Lower leg skin (tissue), 4 donors: ENCODE results near the gene SPTLC2. TPM values are rescaled to one million over a fixed set of nuclear protein-coding genes. Genes with fewer than 3 reads are reported as not detected.

Source experiments
- DNase-seq, 2 donors: peaks; one replicate each; pipeline ENCODE4 v3.0.0-alpha.2; 2019; ENCODE audit warnings: low spot score in 2 of 2
- H3K4me3 ChIP-seq: fragments of 200-600 bp; sonication (generic); 2 replicates; pipeline ENCODE4 v1.5.1; 2017; ENCODE audit warnings: mild to moderate bottlenecking, low read depth; ENCODE audit not compliant: poor library complexity, severe bottlenecking
- POLR2A ChIP-seq, 2 donors: fragments of 450-650 bp; IDR thresholded peaks; one replicate each; pipeline ENCODE4 v1.6.1; 2016 to 2017; ENCODE audit warnings: antibody characterized with exemption in 2 of 2, mild to moderate bottlenecking in 1 of 2, moderate library complexity in 1 of 2
- WGBS, 2 donors: methylation state at CpG; one replicate each; pipeline ENCODE4 v1.1.5; 2018; 5-methylcytosine and 5-hydroxymethylcytosine counted together
- intact Hi-C: fragments of 100-400 bp; cut with DNase I; formaldehyde crosslinking; loops from one replicate; pipeline ENCODE4 v1.15.0; 2023; ENCODE audit warnings: low total_unique reads
- total RNA-seq, 4 donors: library from RNA; depleted of rRNA; stranded (reverse); fragments of >200 nt; gene quantifications; one replicate each; pipeline ENCODE4 v1.1.0, GENCODE V29; 2016
- TF ChIP-seq, protein P1 (sequence below), 3 donors: fragments of 450-650 bp; IDR thresholded peaks; one replicate each; pipeline ENCODE4 v1.5.1; 2016; ENCODE audit warnings: antibody characterized with exemption in 3 of 3, mild to moderate bottlenecking in 3 of 3, moderate library complexity in 2 of 3

The SPTLC2 gene
- total RNA-seq, 4 donors from 2014 or later: 18.4 to 31.8 (median 22.1) TPM

GRCh38 chr14:77654001-77654441, 37.6 kb upstream of the SPTLC2 start:
- intact Hi-C loops: no loop called here
- no peak overlapping the region for H3K4me3 ChIP-seq
- WGBS, 2 donors: 78 to 79% methylated on average over 11 of the region's 11 CpGs
- no peak for DNase-seq
- TF ChIP-seq, protein P1, sequence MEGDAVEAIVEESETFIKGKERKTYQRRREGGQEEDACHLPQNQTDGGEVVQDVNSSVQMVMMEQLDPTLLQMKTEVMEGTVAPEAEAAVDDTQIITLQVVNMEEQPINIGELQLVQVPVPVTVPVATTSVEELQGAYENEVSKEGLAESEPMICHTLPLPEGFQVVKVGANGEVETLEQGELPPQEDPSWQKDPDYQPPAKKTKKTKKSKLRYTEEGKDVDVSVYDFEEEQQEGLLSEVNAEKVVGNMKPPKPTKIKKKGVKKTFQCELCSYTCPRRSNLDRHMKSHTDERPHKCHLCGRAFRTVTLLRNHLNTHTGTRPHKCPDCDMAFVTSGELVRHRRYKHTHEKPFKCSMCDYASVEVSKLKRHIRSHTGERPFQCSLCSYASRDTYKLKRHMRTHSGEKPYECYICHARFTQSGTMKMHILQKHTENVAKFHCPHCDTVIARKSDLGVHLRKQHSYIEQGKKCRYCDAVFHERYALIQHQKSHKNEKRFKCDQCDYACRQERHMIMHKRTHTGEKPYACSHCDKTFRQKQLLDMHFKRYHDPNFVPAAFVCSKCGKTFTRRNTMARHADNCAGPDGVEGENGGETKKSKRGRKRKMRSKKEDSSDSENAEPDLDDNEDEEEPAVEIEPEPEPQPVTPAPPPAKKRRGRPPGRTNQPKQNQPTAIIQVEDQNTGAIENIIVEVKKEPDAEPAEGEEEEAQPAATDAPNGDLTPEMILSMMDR (IDR thresholded peaks at IDR 0.05): no peak
- TF ChIP-seq POLR2A (IDR thresholded peaks at IDR 0.05): no peak

DNA sequence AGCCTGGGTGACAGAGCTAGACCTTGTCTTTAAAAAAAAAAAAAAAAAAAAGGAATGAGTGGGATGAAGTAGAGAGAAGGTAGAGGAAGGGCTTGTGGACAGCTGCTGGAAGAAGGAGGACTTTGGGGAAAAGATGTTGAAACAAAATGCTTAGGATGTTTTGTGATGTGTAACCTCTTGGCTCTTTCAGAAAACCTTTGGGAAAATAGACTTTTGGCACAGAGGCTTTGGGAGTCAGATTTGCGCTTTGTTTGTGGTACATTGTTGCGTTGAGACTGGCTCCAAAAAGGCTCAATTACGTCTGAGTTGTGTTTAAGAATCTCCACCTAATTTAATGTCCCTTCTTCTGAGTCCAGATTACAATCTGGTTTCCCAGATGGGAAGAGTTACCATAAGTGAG, 32.9 kb upstream of the SPTLC2 start:
- TF ChIP-seq, protein P1 (IDR thresholded peaks at IDR 0.05): no peak
- TF ChIP-seq POLR2A (IDR thresholded peaks at IDR 0.05): no peak
- intact Hi-C loops: no loop called here
- H3K4me3 ChIP-seq: no peak overlapping the region
- no peak for DNase-seq
- WGBS, 2 donors: 76 to 77% methylated on average over 3 of the region's 3 CpGs

GRCh38 chr14:77648520-77649200, 32.2 kb upstream of the SPTLC2 start:
- DNase-seq: no peak
- 48 to 76% methylated on average over 2 of the region's 2 CpGs for WGBS, 2 donors
- intact Hi-C loops: no loop called here
- H3K4me3 ChIP-seq: no peak overlapping the region
- TF ChIP-seq POLR2A (IDR thresholded peaks at IDR 0.05): no peak
- TF ChIP-seq, protein P1 (IDR thresholded peaks at IDR 0.05): no peak

DNA sequence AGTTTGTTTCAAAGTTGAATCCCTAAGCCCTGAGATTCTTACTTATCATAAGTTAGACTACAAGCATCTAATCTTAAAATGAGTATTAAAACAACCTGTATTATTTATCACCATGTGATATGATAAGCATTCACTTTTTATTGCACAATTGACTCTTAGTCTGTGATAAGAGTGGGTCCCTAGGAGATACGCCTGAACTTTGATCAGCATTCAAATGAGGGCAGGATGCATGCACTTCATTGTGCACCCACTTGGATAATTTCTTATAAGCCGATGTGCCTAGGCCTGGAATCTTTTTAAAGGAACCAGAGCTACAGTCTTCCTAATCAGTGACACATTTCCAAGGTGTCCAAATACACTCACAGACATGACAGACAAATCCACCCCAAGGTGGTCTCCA, 31.4 kb upstream of the SPTLC2 start:
- TF ChIP-seq, protein P1 (IDR thresholded peaks at IDR 0.05): no peak
- TF ChIP-seq POLR2A (IDR thresholded peaks at IDR 0.05): no peak
- 80 to 89% methylated on average over 2 of the region's 2 CpGs for whole genome bisulfite sequencing, 2 donors

DNA sequence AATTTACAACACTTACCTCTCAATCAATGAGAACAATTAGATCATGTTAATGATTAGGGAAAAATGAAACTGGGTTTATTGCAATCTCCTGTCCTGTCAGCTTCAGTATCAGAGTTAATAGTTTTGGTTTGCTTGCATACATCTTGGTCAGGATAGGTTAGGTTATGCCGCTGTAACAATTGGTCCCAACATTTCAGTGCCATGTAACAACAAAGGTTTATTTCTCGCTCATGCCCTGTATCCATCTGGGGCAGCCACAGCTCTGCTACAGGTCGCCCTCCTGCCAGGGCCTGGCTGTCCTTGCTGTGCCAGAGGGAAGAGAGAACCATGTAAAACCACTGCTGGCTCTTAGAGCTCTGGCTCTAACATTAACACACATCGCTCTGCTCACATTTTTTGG, 30.5 kb upstream of the SPTLC2 start:
- intact Hi-C loops: no loop called here
- 92 to 93% methylated on average over 4 of the region's 4 CpGs for WGBS, 2 donors

More for the DNA sequence above, 31.4 kb upstream of the SPTLC2 start:
- no peak for DNase-seq
- no peak overlapping the region for H3K4me3 ChIP-seq
- intact Hi-C loops: no loop called here

More for the DNA sequence above, 30.5 kb upstream of the SPTLC2 start:
- H3K4me3 ChIP-seq: no peak overlapping the region
- TF ChIP-seq, protein P1 (IDR thresholded peaks at IDR 0.05): no peak
- TF ChIP-seq POLR2A (IDR thresholded peaks at IDR 0.05): no peak
- DNase-seq: no peak
